IMR-90 (cell line): ENCODE results near the gene RIIAD1. TPM values are rescaled to one million over a fixed set of nuclear protein-coding genes. Genes with fewer than 3 reads are reported as not detected.

Source experiments
- ATAC-seq: fragments of 200-7000 bp; cut with Tn5 transposase; 2 replicates; pipeline ENCODE4 v1.9.1; 2020; ENCODE audit warnings: low read depth, mild to moderate bottlenecking, moderate library complexity
- BruUV-seq: library from RNA; stranded (reverse); fragments of 400-500 nt; replicated peaks from 2 replicates; lab custom pipeline; 2021; lab: Mats Ljungman, UMichigan
- CTCF ChIA-PET: fragments of 300-600 bp; formaldehyde crosslinking; extraction: SDS; loops from one replicate; lab custom pipeline; 2021; ENCODE audit warnings: antibody characterized with exemption; lab: Yijun Ruan, JAX
- POLR2A ChIA-PET: fragments of 300-600 bp; sonication (Branson Sonifier 250); formaldehyde crosslinking; loops from one replicate; lab custom pipeline; 2022; ENCODE audit warnings: antibody characterized with exemption; ENCODE audit not compliant: unreplicated experiment; lab: Charles Lee
- DNase-seq: peaks from one replicate; pipeline ENCODE4 v3.0.0; 2013
- H2AFZ ChIP-seq: replicated peaks from 2 replicates; pipeline ENCODE3; 2013; ENCODE audit warnings: low read length, mild to moderate bottlenecking; ENCODE audit not compliant: poor library complexity
- H2AK5ac ChIP-seq: 2 replicates; pipeline ENCODE4 v1.6.1; 2013; ENCODE audit warnings: low read depth, low read length, inconsistent platforms
- H2AK9ac ChIP-seq: replicated peaks from 2 replicates; pipeline ENCODE3; 2013; ENCODE audit warnings: mild to moderate bottlenecking, low read depth, low read length, moderate library complexity; ENCODE audit not compliant: poor library complexity
- H2BK120ac ChIP-seq: 2 replicates; pipeline ENCODE4 v1.6.1; 2013; ENCODE audit warnings: low read depth, low read length, inconsistent platforms
- H2BK15ac ChIP-seq: 3 replicates; pipeline ENCODE4 v1.6.1; 2013; ENCODE audit warnings: low read depth, low read length, inconsistent platforms
- H2BK20ac ChIP-seq: 2 replicates; pipeline ENCODE4 v1.6.1; 2013; ENCODE audit warnings: low read depth, mild to moderate bottlenecking, inconsistent platforms, low read length, moderate library complexity
- H2BK5ac ChIP-seq: 2 replicates; pipeline ENCODE4 v1.6.1; 2013; ENCODE audit warnings: mild to moderate bottlenecking, low read depth, low read length, inconsistent platforms; ENCODE audit not compliant: poor library complexity, severe bottlenecking
- H3K14ac ChIP-seq: replicated peaks from 2 replicates; pipeline ENCODE4 v1.6.1; 2013; ENCODE audit warnings: low read depth, low read length, inconsistent platforms
- H3K18ac ChIP-seq: 2 replicates; pipeline ENCODE4 v1.6.1; 2013; ENCODE audit warnings: low read depth, low read length, control low read depth
- H3K23ac ChIP-seq: 2 replicates; pipeline ENCODE4 v1.6.1; 2013; ENCODE audit warnings: low read depth, low read length, inconsistent platforms
- H3K27ac ChIP-seq: 2 replicates; pipeline ENCODE4 v1.5.1; 2013; ENCODE audit warnings: mild to moderate bottlenecking, control low read depth, low read length; ENCODE audit not compliant: insufficient read depth
- H3K27me3 ChIP-seq: 2 replicates; pipeline ENCODE4 v1.6.1; 2013; ENCODE audit warnings: low read length; ENCODE audit not compliant: control insufficient read depth, insufficient read depth
- H3K36me3 ChIP-seq: 2 replicates; pipeline ENCODE4 v1.6.1; 2013; ENCODE audit warnings: low read length, mixed read lengths; ENCODE audit not compliant: control insufficient read depth, insufficient read depth
- H3K4ac ChIP-seq: 2 replicates; pipeline ENCODE4 v1.6.1; 2013; ENCODE audit warnings: low read depth, low read length, inconsistent platforms
- H3K4me1 ChIP-seq: 2 replicates; pipeline ENCODE4 v1.6.1; 2013; ENCODE audit warnings: low read length, mixed read lengths; ENCODE audit not compliant: control insufficient read depth, insufficient read depth
- H3K4me2 ChIP-seq: 2 replicates; pipeline ENCODE4 v1.6.1; 2013; ENCODE audit warnings: low read depth, mild to moderate bottlenecking, control low read depth, low read length, moderate library complexity
- H3K4me3 ChIP-seq: 2 replicates; pipeline ENCODE4 v1.5.1; 2013; ENCODE audit warnings: low read depth, mild to moderate bottlenecking, control low read depth, low read length, moderate library complexity; ENCODE audit not compliant: insufficient read depth
- H3K56ac ChIP-seq: 2 replicates; pipeline ENCODE4 v1.6.1; 2013; ENCODE audit warnings: low read length, inconsistent platforms; ENCODE audit not compliant: insufficient read depth; ENCODE audit errors: extremely low read depth
- H3K79me1 ChIP-seq, 2 experiments: 2 replicates each; pipeline ENCODE4 v1.6.1; 2013; ENCODE audit warnings: low read length in 2 of 2, inconsistent platforms in 1 of 2, low read depth in 1 of 2
- H3K9ac ChIP-seq: 2 replicates; pipeline ENCODE4 v1.6.1; 2013; ENCODE audit warnings: low read depth, low read length, control low read depth
- H3K9me1 ChIP-seq: 2 replicates; pipeline ENCODE4 v1.6.1; 2013; ENCODE audit warnings: low read length, inconsistent platforms; ENCODE audit not compliant: insufficient read depth
- H3K9me3 ChIP-seq: 2 replicates; pipeline ENCODE4 v1.6.1; 2013; ENCODE audit warnings: low read length; ENCODE audit not compliant: control insufficient read depth, insufficient read depth
- H4K20me1 ChIP-seq: 2 replicates; pipeline ENCODE4 v1.6.1; 2013; ENCODE audit warnings: low read length, inconsistent platforms; ENCODE audit not compliant: insufficient read depth
- H4K5ac ChIP-seq: 2 replicates; pipeline ENCODE4 v1.6.1; 2013; ENCODE audit warnings: mild to moderate bottlenecking, low read depth, low read length, control low read depth
- H4K8ac ChIP-seq, 2 experiments: 2 replicates each; pipeline ENCODE4 v1.6.1; 2013; ENCODE audit warnings: low read depth in 2 of 2, low read length in 2 of 2, control low read depth in 1 of 2, inconsistent platforms in 1 of 2
- H4K91ac ChIP-seq: 2 replicates; pipeline ENCODE4 v1.6.1; 2013; ENCODE audit warnings: low read depth, low read length, inconsistent platforms; ENCODE audit not compliant: insufficient read depth
- CHD1 ChIP-seq: IDR thresholded peaks from 2 replicates; pipeline ENCODE4 v1.6.1; 2012; ENCODE audit warnings: low read depth, low read length, improper control_type of control experiment
- CTCF ChIP-seq: conservative IDR thresholded peaks from 2 replicates; pipeline ENCODE4 v1.5.1; 2012; ENCODE audit warnings: mild to moderate bottlenecking, low read depth, low read length, improper control_type of control experiment
- FOS ChIP-seq: fragments of 150-350 bp; IDR thresholded peaks from 2 replicates; pipeline ENCODE4 v1.6.1; 2016; ENCODE audit warnings: low read depth, low read length
- MAZ ChIP-seq: IDR thresholded peaks from 2 replicates; pipeline ENCODE4 v1.6.1; 2012; ENCODE audit warnings: low read depth, mild to moderate bottlenecking, low read length, improper control_type of control experiment, moderate library complexity, borderline replicate concordance
- MXI1 ChIP-seq: IDR thresholded peaks from 2 replicates; pipeline ENCODE4 v1.6.1; 2012; ENCODE audit warnings: low read depth, mild to moderate bottlenecking, low read length, moderate library complexity, borderline replicate concordance
- POLR2A ChIP-seq: IDR thresholded peaks from 2 replicates; pipeline ENCODE4 v1.6.1; 2012; ENCODE audit warnings: mild to moderate bottlenecking, low read depth, low read length
- RAD21 ChIP-seq: IDR thresholded peaks from 2 replicates; pipeline ENCODE4 v1.6.1; 2012; ENCODE audit warnings: low read length, improper control_type of control experiment
- RFX5 ChIP-seq: IDR thresholded peaks from 2 replicates; pipeline ENCODE4 v1.8.0; 2012; ENCODE audit warnings: low read depth, mild to moderate bottlenecking, low read length, moderate library complexity
- SMC3 ChIP-seq: fragments of 150-350 bp; IDR thresholded peaks from 2 replicates; pipeline ENCODE4 v1.6.1; 2016; ENCODE audit warnings: low read depth, mild to moderate bottlenecking, antibody characterized with exemption, low read length, moderate library complexity
- WGBS, 2 experiments: methylation state at CpG; one replicate each; pipeline versions ENCODE4 v1.1.5 to v1.1.7; 2013; ENCODE audit warnings: missing lambda C conversion rate in 2 of 2; ENCODE audit not compliant: insufficient read length in 1 of 2; ENCODE audit errors: extremely low coverage in 2 of 2; 5-methylcytosine and 5-hydroxymethylcytosine counted together
- dilution Hi-C: fragments of 300-500 bp; cut with HindIII; formaldehyde crosslinking; loops from one replicate; pipeline ENCODE4 v1.14.3; 2018; ENCODE audit warnings: low sequenced_read_pairs; ENCODE audit not compliant: unreplicated experiment
- in situ Hi-C: fragments of 300-500 bp; cut with MboI; formaldehyde crosslinking; loops from 3 replicates; pipeline ENCODE4 v1.14.3; 2019; ENCODE audit warnings: low sequenced_read_pairs, inconsistent platforms, mixed read lengths
- intact Hi-C: fragments of 100-400 bp; cut with micrococcal nuclease; formaldehyde crosslinking; loops from 2 replicates; pipeline ENCODE4 v1.10.0; 2022
- polyA plus RNA-seq, 3 experiments: library from polyadenylated mRNA; depleted of rRNA; stranded (reverse); fragments of >200 nt; gene quantifications; 2 replicates each; pipeline ENCODE4 v1.2.3, GENCODE V29; 2012; ENCODE audit warnings: low replicate concordance in 1 of 3
- total RNA-seq: library from RNA; depleted of rRNA; stranded (reverse); fragments of >200 nt; gene quantifications from 2 replicates; pipeline ENCODE4 v1.2.3, GENCODE V29; 2012

Gene RIIAD1
- total and polyA plus RNA-seq, 2 of the 4 experiments (the other 2 are of a cell fraction): not detected

- H2BK20ac ChIP-seq: no peak overlapping the region
- DNase-seq: no peak
- H4K91ac ChIP-seq: no peak overlapping the region
- H2BK5ac ChIP-seq: no peak overlapping the region
- H3K4me3 ChIP-seq: no peak overlapping the region
- peaks cover 8% of the 10 kb centered on the region for H3K9me3 ChIP-seq
- no peak for ATAC-seq
- no peak overlapping the region for H2AK5ac ChIP-seq
- no peak for TF ChIP-seq MXI1
- TF ChIP-seq RAD21: no peak
- TF ChIP-seq POLR2A: no peak
- no peak for TF ChIP-seq FOS
- no peak for TF ChIP-seq MAZ
- no peak for TF ChIP-seq SMC3
- no peak for TF ChIP-seq CTCF
- no peak for TF ChIP-seq RFX5
- no peak for TF ChIP-seq CHD1
- no peak overlapping the region for H3K18ac ChIP-seq
- no peak overlapping the region for H4K8ac ChIP-seq
- H3K9me1 ChIP-seq: no peaks in the 10 kb centered on the region
- H3K14ac ChIP-seq: no peak overlapping the region
- in situ Hi-C loops: loop anchor here (5.0 to 10.0 kb wide), 2 partner anchors 202 to 290 kb away; no protein-coding TSS in a partner anchor
- CTCF ChIA-PET: no interaction called here
- H4K20me1 ChIP-seq: no peaks in the 10 kb centered on the region
- BruUV-seq: no TSS peak
- no peak overlapping the region for H3K23ac ChIP-seq
- H2AK9ac ChIP-seq: no peak overlapping the region
- POLR2A ChIA-PET: no interaction called here
- intact Hi-C loops: loop anchor here (5.0 kb wide), 2 partner anchors 280 to 540 kb away; partner anchors contain the start of genes PIP5K1A and POGZ
- H3K4me1 ChIP-seq: no peaks in the 10 kb centered on the region
- no CpG with 5 or more reads among the region's 2 CpGs for WGBS, 2 experiments
- H3K56ac ChIP-seq: no peak overlapping the region
- H3K9ac ChIP-seq: no peak overlapping the region
- H3K4ac ChIP-seq: no peak overlapping the region
- H2AFZ ChIP-seq: no peak overlapping the region
- no peak overlapping the region for H4K5ac ChIP-seq
- H3K79me1 ChIP-seq: no peaks in the 10 kb centered on the region
- no peak overlapping the region for H2BK15ac ChIP-seq
- no peak overlapping the region for H3K27ac ChIP-seq
- H3K4me2 ChIP-seq: no peak overlapping the region
- peaks cover 36% of the 10 kb centered on the region for H3K27me3 ChIP-seq
- no peaks in the 10 kb centered on the region for H3K36me3 ChIP-seq
- dilution Hi-C loops: no loop called here
- H2BK120ac ChIP-seq: no peak overlapping the region
Observed at GRCh38 chr1:151737026-151737425, 15.7 kb downstream of the RIIAD1 start.
